AG08395 (cell line): Measurements from ENCODE around the gene ACSS3.
"Not testable (repeated sequence)": the region's sequence is repeated elsewhere in the genome, so short reads cannot be mapped to it uniquely, and the experiment has no call there.

ENCODE experiments used
- DNase-seq: peaks from one replicate; pipeline ENCODE4 v3.0.0; 2012; ENCODE audit warnings: mixed read lengths, low spot score

ACSS3 gene

GRCh38 chr12:81094718-81095360, 17.0 kb downstream of the ACSS3 start:
- DNase-seq = no peak

GRCh38 chr12:81095501-81096232, 17.8 kb downstream of the ACSS3 start:
- no peak for DNase-seq

GRCh38 chr12:81105687-81106086, 27.8 kb downstream of the ACSS3 start:
- DNase-seq = no peak

GRCh38 chr12:81114226-81114625, 36.3 kb downstream of the ACSS3 start:
- DNase-seq = no peak

- not testable (repeated sequence) for DNase-seq
Observed at GRCh38 chr12:81119069-81119468, 41.2 kb downstream of the ACSS3 start.

- no peak for DNase-seq
Observed at GRCh38 chr12:81120961-81121360, 43.1 kb downstream of the ACSS3 start.

GRCh38 chr12:81123611-81124010, 45.7 kb downstream of the ACSS3 start:
- no peak for DNase-seq

GRCh38 chr12:81125691-81126090, 47.8 kb downstream of the ACSS3 start:
- no peak for DNase-seq

- DNase-seq = peak; percentile 59
Observed at GRCh38 chr12:81128930-81129554, 51.2 kb downstream of the ACSS3 start.

GRCh38 chr12:81136519-81136918, 58.6 kb downstream of the ACSS3 start:
- DNase-seq = no peak

- DNase-seq = no peak
Observed at GRCh38 chr12:81137801-81138200, 59.9 kb downstream of the ACSS3 start.

GRCh38 chr12:81141217-81141616, 63.3 kb downstream of the ACSS3 start:
- no peak for DNase-seq

- no peak for DNase-seq
Observed at GRCh38 chr12:81143057-81143456, 65.2 kb downstream of the ACSS3 start.

GRCh38 chr12:81146228-81147225, 68.6 kb downstream of the ACSS3 start:
- no peak for DNase-seq

GRCh38 chr12:81147292-81147919, 69.5 kb downstream of the ACSS3 start:
- no peak for DNase-seq

- no peak for DNase-seq
Observed at GRCh38 chr12:81150382-81150781, 72.5 kb downstream of the ACSS3 start.

- no peak for DNase-seq
Observed at GRCh38 chr12:81159856-81160255, 82.0 kb downstream of the ACSS3 start.

- DNase-seq = no peak
Observed at GRCh38 chr12:81161680-81162079, 83.8 kb downstream of the ACSS3 start.

GRCh38 chr12:81162391-81163136, 84.7 kb downstream of the ACSS3 start:
- no peak for DNase-seq

GRCh38 chr12:81164827-81165226, 86.9 kb downstream of the ACSS3 start:
- no peak for DNase-seq

GRCh38 chr12:81166790-81167189, 88.9 kb downstream of the ACSS3 start:
- DNase-seq = no peak
